GM04504 (cell line): Measurements from ENCODE around the gene COLEC12.

ENCODE experiments used
- DNase-seq: peaks from one replicate; pipeline ENCODE4 v3.0.0-alpha.2; 2012; ENCODE audit warnings: low read depth

Gene COLEC12

DNA sequence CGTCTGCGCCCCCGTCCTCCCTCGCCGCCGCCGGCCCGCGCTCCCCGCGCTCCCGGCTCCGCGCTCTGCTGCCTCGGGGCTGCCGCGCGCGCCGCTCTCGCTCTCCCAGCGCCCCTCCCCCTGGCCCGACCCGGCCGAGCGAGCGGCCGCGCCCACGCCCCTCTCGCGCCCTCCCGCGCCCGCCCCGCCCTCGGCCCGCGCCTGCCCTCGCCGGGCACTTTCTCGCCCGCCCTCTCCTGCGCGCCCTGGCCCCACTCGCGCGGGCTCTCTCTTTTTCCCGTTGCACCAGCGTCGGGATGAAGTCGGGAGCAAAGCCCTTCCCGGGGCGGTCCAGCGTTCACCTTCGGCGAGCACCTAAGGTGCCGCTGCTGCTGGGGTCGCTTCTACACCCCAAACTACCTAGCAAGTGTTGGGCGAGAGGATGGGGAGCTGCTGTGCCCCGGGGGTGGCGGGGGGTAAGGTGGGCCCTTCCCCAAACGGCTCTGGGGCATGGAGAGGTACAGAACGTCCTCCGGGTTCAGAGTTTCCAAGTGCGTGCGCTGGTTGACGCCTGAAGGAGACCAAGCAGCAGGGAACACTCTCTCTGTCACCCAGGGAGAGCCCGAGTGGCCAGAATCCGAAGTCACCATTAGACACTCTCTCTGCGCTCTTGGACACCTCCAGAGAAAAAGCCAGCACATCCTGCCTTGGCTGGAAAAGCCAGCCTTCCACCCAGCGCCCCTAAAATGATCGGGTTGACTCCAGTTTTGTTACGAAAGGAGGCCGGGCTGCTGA, at the start of gene COLEC12:
COLEC12 (minus strand) TSS at position 70 of the 774 bp plus-strand sequence. CDS start 187 bp downstream, outside the sequence.
- DNase-seq = no peak

DNA sequence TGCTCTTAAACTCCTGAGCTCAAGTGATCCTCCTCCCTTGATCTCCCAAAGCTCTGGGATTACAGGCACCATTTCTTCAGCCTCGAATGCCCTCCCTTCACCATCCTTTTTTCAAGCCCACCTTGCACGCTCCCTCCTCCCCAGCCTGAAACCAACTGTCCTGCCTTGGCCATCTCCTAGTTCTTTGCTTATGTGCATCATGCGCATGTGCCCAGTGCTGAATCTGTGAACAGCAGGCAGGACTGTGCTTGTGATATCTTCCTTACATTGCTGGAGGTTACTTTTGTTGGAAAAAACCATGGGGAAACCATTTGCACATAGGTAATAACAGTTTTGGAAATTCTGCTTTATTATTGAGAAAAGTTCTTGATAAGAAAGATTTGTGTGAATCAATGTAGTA, 49.5 kb upstream of the COLEC12 start:
- DNase-seq = no peak

DNA sequence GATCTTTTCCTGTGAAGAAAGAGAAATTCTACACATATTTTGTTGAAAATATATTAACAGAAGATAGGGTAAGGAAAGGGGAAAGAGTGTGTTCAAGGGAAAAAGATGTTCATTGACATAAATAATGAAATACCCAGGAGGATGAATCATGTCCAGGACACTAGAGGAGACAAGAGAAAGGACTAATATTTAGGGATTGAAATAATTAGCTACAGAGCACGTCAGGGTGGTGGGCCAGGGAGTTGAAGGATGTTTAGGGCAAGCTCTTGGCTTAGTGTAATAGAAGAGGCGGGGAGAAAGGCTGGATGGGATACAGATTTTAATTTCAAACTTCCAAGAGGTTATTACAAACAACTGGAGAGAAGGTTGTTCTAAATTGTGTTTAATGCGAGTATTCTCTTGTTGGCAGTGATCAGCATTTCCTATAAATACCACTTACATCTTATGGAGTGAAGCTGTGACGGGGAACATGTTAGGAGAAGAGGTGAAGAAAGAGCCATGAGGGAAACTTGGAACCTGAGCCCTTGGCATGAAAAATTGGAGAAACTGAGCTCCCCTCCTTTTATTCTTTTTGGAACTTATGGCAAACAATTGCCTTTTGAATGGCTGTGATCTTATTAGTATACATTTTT, 43.1 kb upstream of the COLEC12 start:
- no peak for DNase-seq

DNA sequence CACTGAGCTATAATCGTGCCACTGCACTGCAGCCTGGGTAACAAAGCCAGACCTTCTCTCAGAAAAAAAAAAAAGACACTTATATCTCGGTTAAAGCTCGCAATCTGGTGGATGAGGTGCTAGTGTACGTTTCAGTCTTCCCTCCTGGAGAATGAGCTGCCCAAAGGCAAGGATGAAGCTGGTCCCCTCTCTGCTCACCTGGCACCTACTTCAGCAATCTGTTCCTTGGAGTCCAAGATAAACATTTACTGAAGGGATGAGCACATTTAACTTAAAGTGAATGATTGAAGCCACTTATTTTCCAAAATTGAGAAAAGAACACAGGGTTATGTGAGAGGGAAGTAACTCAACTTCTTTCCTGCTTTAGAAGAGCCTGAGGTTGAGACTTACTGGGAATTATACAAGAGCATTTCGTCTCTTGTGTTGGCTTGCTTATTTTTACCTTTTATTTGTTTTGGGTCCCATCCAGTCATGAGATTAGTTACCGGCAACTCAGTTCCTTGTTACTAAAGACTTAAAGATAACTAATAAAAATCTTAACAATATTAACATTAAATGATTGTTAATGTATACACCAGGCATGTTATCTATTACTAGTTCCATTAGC, 33.6 kb upstream of the COLEC12 start:
- DNase-seq = no peak

DNA sequence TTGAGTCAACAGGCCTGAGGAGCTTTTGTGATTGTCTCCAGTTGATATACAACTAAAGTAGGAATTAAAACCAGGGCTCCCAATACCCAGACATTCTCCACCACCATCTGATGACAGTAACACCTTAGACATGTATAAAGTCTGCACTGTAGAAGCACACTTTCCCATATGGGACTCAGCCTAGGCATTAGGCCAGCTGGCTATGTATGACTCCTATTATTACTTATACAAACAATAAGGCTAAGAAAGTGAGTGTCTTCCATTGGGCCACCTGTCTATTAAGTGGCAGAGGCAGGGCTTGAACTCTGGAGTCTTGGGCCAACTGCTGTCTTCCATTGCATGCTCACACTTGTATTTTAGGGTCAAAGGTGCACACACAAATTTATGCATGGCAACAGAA, 32.1 kb upstream of the COLEC12 start:
- DNase-seq = no peak

DNA sequence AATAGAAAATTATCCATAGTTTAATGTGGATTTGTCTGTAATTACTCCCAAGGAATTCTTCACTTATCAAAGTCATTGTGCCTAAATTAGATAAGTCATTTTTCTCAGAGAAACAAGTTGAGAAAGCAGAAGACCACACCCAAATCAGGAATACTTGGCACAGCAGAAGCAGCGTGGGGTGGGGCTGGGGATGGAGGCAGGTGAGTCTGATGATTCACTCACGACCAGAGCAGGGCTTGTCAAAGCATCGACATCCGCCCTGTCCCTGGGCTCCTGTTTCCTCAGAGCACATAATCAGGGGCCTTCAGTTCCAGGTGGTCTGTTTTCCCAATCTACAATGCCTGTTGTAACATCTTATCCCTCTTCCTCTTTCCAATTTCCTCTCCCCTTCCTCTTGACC, 31.5 kb upstream of the COLEC12 start:
- no peak for DNase-seq

DNA sequence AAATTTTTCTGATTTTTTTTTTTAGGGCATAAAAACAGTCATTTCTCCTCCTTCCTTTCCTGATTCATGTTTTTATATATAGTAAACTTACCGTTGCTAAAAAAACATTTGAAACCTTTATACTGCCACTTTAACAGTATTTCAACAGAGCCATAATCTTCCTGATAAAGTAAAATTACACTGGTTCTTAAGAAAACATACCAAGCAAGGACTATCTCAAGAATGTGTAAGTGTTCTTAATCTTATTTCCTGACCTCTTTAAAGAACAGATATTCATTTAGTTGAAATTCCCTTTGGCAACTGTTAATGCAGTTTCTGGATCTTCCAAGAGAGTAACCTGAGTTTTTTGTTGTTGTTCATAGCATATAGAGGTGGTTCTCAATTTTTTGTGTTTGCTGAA, 26.6 kb upstream of the COLEC12 start:
- DNase-seq = no peak

DNA sequence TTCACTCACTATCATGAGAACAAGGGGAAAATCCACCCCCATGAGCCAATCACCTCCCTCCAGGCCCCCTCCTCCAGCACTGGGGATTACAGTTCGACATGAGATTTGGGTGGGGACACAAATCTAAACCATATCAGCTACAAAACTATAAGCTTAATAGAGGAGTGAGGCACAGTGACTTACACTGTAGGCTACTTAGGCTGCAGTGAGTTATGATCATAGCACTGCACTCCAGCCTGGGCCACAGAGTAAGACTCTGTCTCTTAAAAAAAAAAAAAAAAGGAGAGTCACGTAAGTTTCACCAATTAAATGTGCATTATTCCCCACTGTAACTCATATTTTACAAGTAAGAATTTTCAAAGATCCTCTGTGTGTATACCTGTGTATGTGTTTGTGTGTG, 26.2 kb upstream of the COLEC12 start:
- no peak for DNase-seq

DNA sequence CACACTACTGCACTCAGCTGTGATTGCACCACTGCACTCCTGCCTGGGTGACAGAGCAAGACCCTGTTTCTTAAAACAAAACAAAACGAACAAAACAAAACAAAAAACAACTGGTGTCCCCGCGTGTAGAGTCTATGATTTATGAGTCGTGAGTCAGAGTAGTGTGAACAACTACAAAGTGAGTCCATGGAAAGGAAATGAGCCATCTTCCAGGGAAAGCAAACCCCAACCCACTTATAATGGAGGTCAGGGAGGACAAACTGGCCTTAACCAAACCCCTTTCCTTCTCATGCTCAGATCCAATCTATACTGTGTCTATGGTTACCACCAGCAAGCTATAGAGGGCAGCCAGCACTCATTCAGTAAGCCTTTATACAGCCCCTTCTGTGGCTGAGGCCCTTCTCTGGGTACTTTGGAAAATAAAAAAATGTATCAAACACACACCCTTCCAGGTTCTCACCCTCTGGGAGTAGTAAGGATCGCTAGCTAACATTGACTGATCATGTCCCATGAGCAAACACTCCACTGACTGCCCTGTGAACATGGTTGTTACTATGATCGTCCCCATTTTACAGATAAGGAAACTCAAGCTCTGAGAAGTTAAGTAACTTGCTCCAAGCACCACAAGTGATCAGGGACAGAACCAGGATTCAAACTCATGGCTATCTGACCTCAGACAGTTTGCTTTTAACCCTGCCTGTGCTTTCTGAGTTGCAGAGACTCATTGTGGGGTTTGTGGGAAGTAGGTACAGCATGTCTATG, 24.7 kb upstream of the COLEC12 start:
- peak; percentile 66 for DNase-seq

DNA sequence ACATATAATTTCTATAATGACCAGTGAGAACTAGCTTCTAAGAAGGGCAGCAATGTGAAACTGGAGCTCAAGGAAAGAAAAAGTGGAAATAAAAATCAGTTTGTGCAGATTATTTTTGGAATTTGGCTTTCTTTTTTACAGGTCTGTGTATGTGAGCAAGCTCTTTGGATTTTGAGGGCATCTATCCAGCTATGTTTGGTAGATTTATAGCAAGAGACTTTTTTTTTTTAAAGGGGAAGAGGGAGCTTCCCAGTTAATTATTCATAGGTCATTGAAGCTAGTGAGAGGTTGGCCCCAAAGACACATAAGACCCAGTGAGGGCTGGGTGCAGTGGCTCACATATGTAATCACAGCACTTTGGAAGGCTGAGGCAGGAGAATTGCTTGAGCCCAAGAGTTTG, 24.0 kb upstream of the COLEC12 start:
- peak; percentile 72 for DNase-seq

DNA sequence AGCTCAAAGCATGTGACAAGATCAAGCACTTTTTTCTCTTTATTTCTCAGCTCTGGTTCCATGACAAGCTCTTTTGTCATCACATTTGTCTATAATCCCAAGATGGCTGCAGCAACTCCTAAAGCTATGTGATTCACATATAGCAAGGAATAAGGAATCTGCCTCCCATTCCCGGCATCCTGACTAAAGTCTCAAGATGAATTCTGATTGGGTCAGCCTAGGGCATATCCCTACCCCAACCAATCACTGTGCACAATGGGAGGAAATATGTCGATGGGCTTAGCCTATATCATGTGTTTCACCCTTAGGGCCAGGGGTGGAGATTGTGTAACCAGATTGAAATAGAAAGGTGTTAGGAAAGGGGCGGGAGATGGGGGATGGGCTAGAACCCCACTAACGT, 23.1 kb upstream of the COLEC12 start:
- no peak for DNase-seq

DNA sequence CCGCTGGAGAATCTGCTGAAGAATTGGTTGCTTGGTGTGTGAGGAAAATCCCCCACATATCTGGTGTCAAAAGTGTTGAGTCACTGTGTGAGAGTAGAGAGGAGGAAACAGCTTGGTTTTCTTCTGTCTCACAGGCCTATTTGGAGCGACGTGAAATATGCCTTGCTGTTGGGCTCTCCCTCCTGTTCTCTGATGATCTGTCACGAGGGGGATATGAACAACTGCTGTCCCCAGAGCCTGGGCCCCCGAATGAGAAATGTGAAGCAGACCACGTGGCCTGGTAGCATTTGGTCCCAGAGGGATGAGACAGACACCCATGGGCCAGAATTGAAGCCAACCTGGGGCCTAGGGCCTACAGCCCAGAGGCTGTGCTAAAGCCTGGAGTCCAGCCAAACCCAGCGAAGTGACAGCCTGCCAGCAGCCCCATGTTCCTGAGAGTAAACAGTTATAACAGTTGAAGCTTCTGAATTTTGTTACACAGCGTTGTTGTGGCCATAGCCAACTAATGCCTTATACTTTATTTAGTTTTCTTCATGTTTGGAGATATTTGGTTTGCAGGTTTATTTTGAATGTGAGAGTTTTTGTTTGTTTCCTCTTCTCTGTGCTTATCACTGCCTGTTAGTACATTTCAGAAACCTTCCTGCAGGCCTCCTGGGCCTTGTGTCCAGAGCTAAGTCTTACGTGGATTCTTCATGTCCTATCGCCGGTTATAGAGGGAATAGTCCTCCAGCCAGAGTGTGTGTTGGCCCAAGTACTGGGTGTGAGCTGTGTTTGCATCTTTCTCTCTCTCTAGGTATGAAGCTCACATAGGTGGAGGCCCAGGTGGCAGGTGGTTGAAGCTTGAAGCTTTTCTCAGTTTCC, 18.7 kb upstream of the COLEC12 start:
- no peak for DNase-seq

DNA sequence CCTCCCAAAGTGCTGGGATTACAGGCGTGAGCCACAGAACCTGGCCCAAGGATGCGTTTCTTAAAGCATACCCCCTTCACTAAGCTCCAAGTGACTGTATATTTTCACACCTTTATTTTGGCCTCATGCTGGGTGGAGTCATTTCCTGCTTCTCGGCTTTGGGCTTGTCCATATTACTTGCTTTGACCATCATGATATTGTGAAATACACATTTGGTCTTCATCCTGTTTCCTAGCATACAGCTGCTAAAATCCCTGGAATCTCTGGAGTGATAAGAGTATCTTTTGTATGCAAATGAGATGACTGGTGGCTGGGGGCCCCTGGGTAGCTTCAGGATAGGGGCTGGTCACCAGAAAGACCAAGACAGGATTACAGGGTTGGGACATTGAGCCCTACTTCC, 17.6 kb upstream of the COLEC12 start:
- no peak for DNase-seq

DNA sequence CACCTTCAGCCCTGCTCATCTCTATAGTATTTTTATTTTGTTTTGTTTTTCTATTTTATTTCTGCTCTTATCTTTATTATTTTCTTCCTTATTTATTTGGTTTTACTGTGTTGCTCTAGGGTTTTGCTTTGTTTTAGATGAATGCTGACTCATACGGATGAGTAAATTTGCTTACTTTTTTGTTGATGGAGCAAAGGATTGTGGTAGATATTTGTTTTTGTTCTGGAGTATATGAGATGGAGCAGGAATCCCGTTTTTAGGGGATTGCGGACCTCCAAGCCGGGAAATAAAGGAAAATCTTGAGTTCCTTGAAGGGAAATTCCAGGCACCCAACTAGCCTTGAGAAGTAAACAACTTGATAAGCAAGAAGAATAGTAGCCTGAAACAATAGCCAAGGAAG, 15.3 kb upstream of the COLEC12 start:
- no peak for DNase-seq

DNA sequence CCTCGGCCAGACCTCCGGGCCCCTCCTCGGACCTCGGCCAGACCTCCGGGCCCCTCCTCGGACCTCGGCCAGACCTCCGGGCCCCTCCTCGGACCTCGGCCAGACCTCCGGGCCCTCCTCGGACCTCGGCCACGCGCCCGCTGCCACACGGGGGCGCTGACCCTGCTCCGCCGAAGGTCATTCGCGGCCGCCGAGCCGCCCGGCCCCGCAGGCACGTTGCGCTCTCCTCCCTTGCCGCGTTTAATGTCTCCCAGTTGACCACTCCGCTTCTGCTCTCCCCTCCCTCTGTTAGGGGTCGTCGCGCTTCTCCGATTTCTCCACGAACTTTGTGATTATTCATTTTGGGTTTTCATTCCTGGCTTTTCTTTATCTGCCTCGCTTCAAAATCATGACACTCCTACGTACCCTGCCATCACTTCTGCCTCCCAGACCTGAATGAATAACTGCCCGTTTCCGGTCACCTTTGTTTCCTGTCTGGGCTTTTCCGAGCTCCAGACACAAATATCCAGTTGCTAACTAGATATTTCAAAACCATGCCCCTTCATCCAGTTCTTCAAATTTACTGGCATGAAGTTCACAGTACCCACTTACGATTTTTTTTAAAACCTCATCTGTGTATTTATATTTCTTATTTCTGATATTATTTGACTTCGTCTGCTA, 14.8 kb upstream of the COLEC12 start:
- no peak for DNase-seq

DNA sequence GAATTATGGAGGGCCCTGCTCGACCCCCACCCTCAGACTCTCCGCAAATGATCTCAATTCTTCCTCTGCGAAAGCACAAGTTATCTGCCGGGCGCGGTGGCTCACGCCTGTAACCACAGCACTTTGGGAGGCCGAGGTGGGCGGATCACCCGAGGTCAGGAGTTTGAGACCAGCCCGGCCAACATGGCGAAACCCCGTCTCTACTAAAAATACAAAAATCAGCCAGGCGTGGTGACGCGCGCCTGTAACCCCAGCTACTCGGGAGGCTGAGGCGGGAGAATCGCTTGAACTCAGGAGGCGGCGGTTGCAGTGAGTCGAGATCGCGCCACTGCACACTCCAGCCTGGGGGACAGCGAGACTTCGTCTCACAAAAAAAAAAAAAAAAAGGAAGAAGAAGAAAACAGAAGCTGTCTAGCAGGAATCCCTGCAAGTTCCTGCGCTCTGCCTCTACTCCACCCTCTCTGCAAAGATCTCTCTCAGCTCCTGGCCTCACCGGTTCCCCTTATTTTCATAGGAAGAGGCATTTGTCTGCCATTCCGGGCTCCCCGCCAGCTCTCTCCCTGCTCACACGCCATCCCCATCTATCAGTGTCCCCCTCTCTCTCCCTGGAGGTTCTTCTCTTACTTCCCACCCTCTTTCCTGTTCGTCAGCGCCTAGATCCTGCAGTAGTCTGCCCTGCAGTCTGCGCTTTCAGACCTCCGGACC, 13.5 kb upstream of the COLEC12 start:
- no peak for DNase-seq

DNA sequence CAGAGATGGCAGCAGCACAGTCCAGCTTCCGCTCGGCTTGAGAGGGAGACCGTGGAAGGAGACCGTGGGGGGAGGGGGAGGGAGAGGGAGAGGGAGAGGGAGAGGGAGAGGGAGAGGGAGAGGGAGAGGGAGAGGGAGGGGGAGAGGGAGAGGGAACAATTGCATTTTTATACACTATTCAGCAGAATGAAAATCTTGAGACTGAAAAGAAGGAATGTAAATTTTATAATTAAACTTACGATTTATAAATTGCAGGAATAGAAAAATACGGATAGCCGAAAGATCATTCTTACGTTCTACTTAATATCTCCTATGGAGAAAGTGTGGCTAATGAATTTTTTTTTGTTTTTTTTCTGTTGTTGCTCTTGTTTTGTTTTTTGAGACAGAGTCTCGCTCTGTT, 12.5 kb upstream of the COLEC12 start:
- no peak for DNase-seq

DNA sequence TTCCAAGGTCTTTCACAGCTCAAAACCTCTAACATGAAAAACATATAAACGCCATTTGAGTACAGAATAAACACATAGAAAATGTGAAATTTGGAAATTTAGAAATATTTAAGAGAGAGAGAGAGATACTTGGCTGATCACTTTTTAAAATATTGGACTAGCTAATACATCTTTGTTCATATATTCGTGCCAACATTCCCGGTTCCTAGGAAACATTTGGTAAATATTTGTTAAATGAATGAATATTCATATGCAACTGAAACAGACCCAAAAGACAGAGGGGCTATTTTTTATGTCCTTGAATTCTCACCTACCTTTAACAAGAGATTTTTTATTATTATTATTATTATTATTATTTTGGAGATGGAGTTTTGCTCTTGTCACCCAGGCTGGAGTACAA, 8.3 kb upstream of the COLEC12 start:
- DNase-seq = no peak

DNA sequence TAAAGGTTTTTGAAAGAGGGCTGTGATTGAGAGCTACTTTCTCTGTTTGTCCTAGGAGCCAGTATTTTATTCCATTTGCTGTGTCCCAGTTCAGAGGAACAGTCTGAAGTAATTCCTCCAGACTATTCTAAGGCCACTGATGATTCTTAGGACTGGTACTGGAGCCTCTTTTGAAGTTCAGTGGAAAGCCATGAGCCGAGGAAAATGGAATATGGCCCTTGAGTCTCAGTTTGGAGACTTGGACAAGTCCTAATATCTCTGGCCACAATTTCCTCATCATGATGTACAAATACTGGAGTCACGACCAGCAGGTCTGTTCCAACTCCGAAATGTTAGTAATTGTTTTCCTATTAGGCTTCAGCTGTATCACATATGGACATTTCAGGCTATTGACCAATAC, 7.1 kb upstream of the COLEC12 start:
- DNase-seq = no peak

DNA sequence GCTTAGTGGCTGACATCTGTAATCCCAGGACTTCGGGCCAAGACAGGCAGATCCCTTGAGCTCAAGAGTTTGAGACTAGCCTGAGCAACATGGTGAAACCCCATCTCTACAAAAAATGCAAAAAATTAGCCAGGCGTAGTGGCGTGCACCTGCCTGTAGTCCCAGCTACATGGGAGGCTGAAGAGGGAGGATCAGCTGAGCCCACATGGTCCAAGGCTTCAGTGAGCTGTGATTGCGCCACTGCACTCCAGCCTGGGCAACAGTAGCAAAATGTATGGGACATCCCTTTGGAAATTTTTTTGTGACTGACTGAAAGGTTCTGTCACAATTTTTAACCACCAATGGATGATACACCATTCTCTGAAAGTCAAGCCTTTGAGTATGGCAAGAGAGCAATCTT, 6.3 kb upstream of the COLEC12 start:
- DNase-seq = no peak

DNA sequence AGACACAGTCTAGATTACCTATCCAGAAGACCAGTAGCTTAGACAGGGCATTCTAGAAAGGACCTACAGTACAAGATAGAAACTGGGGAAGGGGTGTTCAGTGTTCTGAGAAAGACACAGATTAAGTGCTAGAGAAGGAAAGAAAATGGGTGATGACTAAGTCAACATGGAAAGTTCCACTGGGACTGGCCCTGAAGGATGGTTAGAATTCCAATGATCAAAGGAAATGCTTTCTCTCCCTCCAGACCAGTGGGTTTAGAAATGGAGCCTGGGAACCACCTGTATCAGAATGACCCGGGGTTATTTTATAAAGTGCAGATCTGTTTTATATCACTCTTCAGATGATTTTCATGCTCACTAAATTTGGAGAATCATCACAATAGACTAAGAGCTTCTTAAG, 5.8 kb upstream of the COLEC12 start:
- DNase-seq = no peak
